Epithelial cell of proximal tubule (primary cell): Measurements from ENCODE around the gene ZNF774. TPM values are rescaled to one million over a fixed set of nuclear protein-coding genes. Genes with fewer than 3 reads are reported as not detected.

Source experiments
- DNase-seq: peaks from one replicate; pipeline ENCODE4 v3.0.0-alpha.2; 2011; ENCODE audit warnings: low read depth
- H3K4me3 ChIP-seq: 2 replicates; pipeline ENCODE4 v1.5.1; 2011; ENCODE audit warnings: low read depth, mild to moderate bottlenecking, low read length
- total RNA-seq: library from RNA; depleted of rRNA; stranded (reverse); fragments of >200 nt; gene quantifications from 2 replicates; pipeline ENCODE4 v1.2.3, GENCODE V29; 2015
- TF ChIP-seq, protein P1 (sequence below): conservative IDR thresholded peaks from 2 replicates; pipeline ENCODE4 v1.5.1; 2012; ENCODE audit warnings: low read depth, mild to moderate bottlenecking, low read length

Gene ZNF774
- total RNA-seq, 1 donor from 2014 or later = 5.9 TPM

DNA sequence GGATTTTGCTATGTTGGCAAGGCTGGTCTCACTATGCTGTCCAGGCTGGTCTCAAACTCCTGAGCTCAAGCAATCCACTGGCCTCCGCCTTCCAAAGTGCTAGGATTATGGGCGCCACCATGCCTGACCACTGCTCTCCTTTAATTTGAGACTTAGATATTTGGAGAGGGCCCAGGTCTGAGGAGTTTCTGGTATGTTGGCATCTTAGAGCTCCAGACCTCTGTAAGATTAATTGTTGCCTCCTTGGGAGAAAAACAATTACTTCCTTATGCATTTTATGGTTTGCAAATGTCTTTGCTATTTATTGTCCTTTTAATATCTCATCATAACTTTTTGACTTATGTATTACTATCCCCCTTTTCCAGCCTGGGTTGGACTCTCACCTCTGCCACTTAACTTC is 2.9 kb downstream of the ZNF774 start:
- DNase-seq = no peak
- TF ChIP-seq, protein P1, sequence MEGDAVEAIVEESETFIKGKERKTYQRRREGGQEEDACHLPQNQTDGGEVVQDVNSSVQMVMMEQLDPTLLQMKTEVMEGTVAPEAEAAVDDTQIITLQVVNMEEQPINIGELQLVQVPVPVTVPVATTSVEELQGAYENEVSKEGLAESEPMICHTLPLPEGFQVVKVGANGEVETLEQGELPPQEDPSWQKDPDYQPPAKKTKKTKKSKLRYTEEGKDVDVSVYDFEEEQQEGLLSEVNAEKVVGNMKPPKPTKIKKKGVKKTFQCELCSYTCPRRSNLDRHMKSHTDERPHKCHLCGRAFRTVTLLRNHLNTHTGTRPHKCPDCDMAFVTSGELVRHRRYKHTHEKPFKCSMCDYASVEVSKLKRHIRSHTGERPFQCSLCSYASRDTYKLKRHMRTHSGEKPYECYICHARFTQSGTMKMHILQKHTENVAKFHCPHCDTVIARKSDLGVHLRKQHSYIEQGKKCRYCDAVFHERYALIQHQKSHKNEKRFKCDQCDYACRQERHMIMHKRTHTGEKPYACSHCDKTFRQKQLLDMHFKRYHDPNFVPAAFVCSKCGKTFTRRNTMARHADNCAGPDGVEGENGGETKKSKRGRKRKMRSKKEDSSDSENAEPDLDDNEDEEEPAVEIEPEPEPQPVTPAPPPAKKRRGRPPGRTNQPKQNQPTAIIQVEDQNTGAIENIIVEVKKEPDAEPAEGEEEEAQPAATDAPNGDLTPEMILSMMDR = no peak
- H3K4me3 ChIP-seq = no peak overlapping the region

DNA sequence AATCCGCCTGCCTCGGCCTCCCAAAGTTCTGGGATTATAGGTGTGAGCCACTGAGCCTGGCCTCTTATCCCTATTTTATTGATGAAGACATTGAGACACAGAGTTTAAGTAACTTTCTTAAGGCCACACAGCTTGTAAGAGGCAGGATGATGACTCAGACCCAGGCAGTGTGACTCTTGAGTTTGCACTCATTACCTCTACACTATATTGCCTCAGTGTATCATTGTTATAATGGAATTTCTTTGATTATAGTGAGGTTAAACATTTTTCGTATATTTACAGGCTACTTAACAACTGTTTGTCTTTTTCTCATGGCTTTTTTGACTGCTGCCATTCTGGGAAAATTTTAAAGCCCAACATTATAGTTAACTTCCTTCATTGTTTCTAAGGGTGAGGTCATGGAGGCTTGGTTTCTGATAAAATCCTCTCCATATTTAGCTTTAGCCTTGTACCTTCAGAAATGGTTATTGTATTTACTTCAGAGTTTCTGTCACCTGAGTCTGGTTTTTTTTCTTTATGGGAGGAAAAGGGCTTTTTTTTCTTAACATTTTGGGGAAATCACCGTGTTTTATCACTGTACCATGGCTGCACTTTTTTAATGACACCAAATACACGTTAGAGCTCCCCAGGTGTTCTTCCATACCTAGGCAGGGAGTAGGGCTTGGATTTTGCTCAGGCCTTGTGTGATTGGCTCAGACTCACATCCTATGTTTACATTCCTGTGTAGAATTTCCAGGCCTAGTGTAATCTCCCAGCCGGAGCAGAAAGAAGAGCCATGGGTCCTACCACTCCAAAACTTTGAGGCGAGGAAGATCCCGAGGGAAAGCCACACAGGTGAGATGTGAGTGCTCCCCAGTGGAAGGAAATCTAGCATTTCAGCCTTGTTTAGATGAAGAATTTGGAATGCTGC is 6.3 kb downstream of the ZNF774 start:
- no peak overlapping the region for H3K4me3 ChIP-seq
- DNase-seq = no peak
- TF ChIP-seq, protein P1 = no peak

DNA sequence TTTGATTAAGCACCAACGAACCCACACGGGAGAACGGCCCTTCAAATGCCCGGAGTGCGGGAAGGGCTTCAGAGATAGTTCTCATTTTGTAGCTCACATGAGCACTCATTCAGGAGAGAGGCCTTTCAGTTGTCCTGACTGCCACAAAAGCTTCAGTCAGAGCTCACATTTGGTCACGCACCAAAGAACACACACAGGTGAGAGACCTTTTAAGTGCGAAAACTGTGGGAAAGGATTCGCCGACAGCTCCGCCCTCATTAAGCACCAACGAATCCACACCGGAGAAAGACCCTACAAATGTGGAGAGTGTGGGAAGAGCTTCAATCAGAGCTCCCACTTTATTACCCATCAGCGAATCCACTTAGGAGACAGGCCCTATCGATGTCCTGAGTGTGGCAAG is 8.7 kb downstream of the ZNF774 start:
- H3K4me3 ChIP-seq = no peak overlapping the region
- DNase-seq = no peak
- TF ChIP-seq, protein P1 = no peak

DNA sequence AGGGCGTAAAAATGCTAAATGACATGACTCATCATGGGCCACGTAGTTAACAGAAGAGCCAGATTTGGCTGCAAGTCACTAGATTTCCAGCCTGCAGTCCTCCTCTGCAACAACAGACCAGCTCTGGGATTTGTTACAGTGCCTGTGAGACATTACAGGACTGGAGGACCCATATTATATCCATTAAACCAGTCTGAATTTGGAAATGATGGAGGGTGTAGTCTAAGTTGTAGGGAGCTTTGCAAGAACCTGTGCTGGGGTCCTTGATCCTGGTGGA is 10.8 kb downstream of the ZNF774 start:
- H3K4me3 ChIP-seq = no peak overlapping the region
- no peak for DNase-seq
- TF ChIP-seq, protein P1 = no peak

DNA sequence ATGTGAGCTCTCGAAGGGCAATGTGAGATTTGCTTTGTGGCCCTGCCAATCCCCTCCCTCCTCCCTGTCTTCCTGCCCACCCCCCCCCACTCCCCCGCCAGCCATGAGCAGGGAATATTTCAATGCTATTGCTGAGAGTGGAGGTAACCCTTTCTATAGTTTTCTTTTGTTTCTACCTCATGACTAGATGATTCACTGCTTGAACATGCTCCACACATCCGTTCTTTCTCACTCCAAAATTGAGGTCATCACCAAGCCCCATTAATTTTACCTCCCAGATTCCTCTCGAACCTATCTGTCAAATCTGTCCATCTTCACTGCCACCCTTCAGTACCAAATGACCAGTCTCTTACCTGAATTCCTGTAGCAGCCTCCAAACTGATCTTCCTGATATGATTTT is 12.2 kb downstream of the ZNF774 start:
- TF ChIP-seq, protein P1 = no peak
- H3K4me3 ChIP-seq = no peak overlapping the region
- DNase-seq = peak; percentile 49

DNA sequence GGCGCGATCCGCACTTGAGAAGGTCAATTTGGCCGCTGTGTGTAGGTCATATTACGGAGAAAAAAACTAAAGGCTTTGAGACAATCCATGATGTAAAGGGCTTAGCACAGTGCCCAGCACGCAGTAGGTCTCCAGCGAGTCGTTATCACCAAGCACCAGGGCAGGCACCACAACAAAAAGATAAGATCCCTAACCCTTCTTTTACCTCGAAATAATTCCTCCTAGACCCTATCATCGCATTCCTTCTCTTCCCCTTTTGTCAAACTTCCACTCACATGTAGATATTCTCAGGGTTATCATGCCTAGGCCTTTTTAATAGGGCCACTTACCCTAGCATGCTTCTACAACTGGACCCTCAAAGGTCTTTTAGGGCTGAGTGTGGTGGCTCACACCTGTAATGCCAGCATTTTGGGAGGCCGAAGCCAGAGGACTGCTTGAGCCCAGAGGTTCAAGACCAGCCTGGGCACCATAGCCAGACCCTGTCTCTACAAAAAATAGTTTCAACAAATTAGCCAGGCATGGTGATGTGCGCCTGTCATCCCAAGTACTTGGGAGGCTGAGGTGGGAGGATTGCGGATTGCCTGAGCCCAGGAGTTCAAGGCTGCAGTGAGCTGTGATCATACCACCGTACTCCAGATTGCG is 13.5 kb downstream of the ZNF774 start:
- DNase-seq = no peak
- H3K4me3 ChIP-seq = no peak overlapping the region
- TF ChIP-seq, protein P1 = no peak
